PC-9 (cell line): ENCODE measurements around the gene GLP1R. TPM values are rescaled to one million over a fixed set of nuclear protein-coding genes. Genes with fewer than 3 reads are reported as not detected.

Experiments
- BruUV-seq: library from RNA; stranded (reverse); fragments of 400-500 nt; replicated peaks from 2 replicates; lab custom pipeline; 2021; lab: Mats Ljungman, UMichigan
- CTCF ChIA-PET: fragments of 300-600 bp; sonication (Branson Sonifier 250); formaldehyde crosslinking; loops from one replicate; lab custom pipeline; 2022; ENCODE audit warnings: antibody characterized with exemption; lab: Charles Lee
- POLR2A ChIA-PET: fragments of 300-600 bp; sonication (Branson Sonifier 250); formaldehyde crosslinking; loops from one replicate; lab custom pipeline; 2022; ENCODE audit warnings: antibody characterized with exemption; ENCODE audit not compliant: unreplicated experiment; lab: Charles Lee
- DNase-seq, 2 experiments: peaks; one replicate each; pipeline versions ENCODE4 v3.0.0 to v3.0.0-alpha.2; 2015 to 2022; ENCODE audit warnings: mixed read lengths in 1 of 2
- H2AFZ ChIP-seq: fragments of 200-600 bp; sonication (generic); 2 replicates; pipeline ENCODE4 v1.8.1; 2017; ENCODE audit warnings: antibody characterized with exemption
- H3F3A ChIP-seq: fragments of 200-600 bp; sonication (generic); 2 replicates; pipeline ENCODE4 v1.8.1; 2017; ENCODE audit warnings: antibody characterized with exemption, mild to moderate bottlenecking, low read depth; ENCODE audit not compliant: insufficient read depth
- H3K27ac ChIP-seq: fragments of 200-600 bp; sonication (generic); 2 replicates; pipeline ENCODE4 v1.6.1; 2016; ENCODE audit warnings: mixed run types
- H3K27me3 ChIP-seq: fragments of 200-600 bp; sonication (generic); 2 replicates; pipeline ENCODE4 v1.6.1; 2016; ENCODE audit warnings: low read depth, mixed run types; ENCODE audit not compliant: insufficient read depth
- H3K36me3 ChIP-seq: fragments of 200-600 bp; sonication (generic); 2 replicates; pipeline ENCODE4 v1.6.1; 2016; ENCODE audit warnings: low read depth, mixed run types
- H3K4me1 ChIP-seq: fragments of 200-600 bp; sonication (generic); replicated peaks from 2 replicates; pipeline ENCODE4 v1.6.1; 2016; ENCODE audit warnings: mixed run types; ENCODE audit not compliant: insufficient read depth
- H3K4me2 ChIP-seq: fragments of 200-600 bp; sonication (generic); 2 replicates; pipeline ENCODE4 v1.6.1; 2017; ENCODE audit warnings: mixed run types
- H3K4me3 ChIP-seq: fragments of 200-600 bp; sonication (generic); 2 replicates; pipeline ENCODE4 v1.6.1; 2016; ENCODE audit warnings: mixed run types
- H3K79me2 ChIP-seq: fragments of 200-600 bp; sonication (generic); 2 replicates; pipeline ENCODE4 v1.6.1; 2017; ENCODE audit warnings: low read depth, mixed run types
- H3K9me2 ChIP-seq: fragments of 200-600 bp; sonication (generic); 2 replicates; pipeline ENCODE4 v1.8.1; 2017; ENCODE audit warnings: mild to moderate bottlenecking; ENCODE audit not compliant: insufficient read depth
- H3K9me3 ChIP-seq: fragments of 200-600 bp; sonication (generic); 2 replicates; pipeline ENCODE4 v1.8.1; 2016; ENCODE audit warnings: low read depth; ENCODE audit not compliant: insufficient read depth
- H4K20me1 ChIP-seq: fragments of 200-600 bp; sonication (generic); 2 replicates; pipeline ENCODE4 v1.8.1; 2017; ENCODE audit not compliant: insufficient read depth
- EZH2 ChIP-seq: fragments of 200-600 bp; sonication (generic); IDR thresholded peaks from 2 replicates; pipeline ENCODE4 v1.8.0; 2017; ENCODE audit warnings: antibody characterized with exemption, low read depth
- intact Hi-C: fragments of 100-400 bp; cut with micrococcal nuclease; formaldehyde crosslinking; loops from one replicate; pipeline ENCODE4 v1.10.0; 2022; ENCODE audit not compliant: unreplicated experiment
- total RNA-seq: library from RNA; stranded (reverse); gene quantifications from 2 replicates; pipeline ENCODE4 v1.2.3, GENCODE V29; 2021
- TF ChIP-seq, protein P1 (sequence below): fragments of 200-600 bp; sonication (generic); conservative IDR thresholded peaks from 2 replicates; pipeline ENCODE4 v1.6.1; 2017; ENCODE audit warnings: mixed run types, antibody characterized with exemption, mild to moderate bottlenecking, moderate library complexity

Gene GLP1R
- total RNA-seq, 1 experiment from 2014 or later, result not detected

DNA sequence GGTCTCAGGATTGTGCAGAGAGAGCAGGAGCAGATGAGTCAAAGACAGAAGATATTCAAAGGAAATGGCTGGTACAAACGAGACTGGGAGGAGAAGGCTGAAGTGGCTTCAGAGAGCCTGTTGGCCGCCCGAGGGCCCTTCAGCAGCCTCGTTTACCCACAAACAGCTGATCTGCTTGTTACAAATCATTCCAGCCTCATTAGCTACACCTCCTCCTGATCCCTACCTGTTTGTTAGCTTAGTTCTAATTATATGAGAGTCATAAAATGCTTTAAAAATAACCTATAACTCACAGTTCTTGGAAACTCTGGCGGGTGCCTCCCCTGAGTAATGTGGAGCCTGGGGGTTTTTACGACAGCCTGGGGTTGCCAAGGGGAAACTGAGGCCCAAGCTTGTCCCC lies 12.6 kb downstream of the GLP1R start:
- POLR2A ChIA-PET, result no interaction called here
- intact Hi-C loops, result no loop called here

DNA sequence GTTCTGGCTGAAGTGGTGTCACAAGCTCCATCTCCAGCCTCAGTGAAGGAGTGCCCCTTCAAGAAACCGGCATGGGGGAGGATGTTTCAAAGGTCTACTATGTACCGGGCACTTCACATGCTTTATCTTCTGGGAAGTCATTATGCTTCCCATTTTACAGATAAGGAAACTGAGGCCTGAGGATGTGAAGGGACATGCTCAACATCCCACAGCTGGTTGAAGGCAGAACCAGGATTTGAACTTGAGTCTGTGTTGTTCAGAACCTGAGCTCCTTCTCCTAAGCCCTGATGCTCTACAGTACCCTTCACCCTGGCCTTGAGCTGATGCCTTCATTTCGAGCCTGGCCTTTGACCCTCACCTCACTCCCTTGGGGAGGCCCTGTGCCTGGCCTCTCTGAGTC lies 13.0 kb downstream of the GLP1R start:
- no peak for DNase-seq
- no peaks in the 10 kb centered on the region for H3K36me3 ChIP-seq
- no peak overlapping the region for H2AFZ ChIP-seq
- H3K4me2 ChIP-seq, result no peak overlapping the region
- H3K9me3 ChIP-seq, result no peaks in the 10 kb centered on the region
- no TSS peak for BruUV-seq
- H3K27ac ChIP-seq, result no peak overlapping the region
- no peak overlapping the region for H3K4me3 ChIP-seq
- ChIA-PET CTCF (no interaction called here), POLR2A (no interaction called here)
- no peaks in the 10 kb centered on the region for H3K9me2 ChIP-seq
- intact Hi-C loops, result no loop called here
- H3K79me2 ChIP-seq, result no peaks in the 10 kb centered on the region
- peaks cover 99% of the 10 kb centered on the region for H3K27me3 ChIP-seq
- H3F3A ChIP-seq, result no peaks in the 10 kb centered on the region
- no peaks in the 10 kb centered on the region for H4K20me1 ChIP-seq
- TF ChIP-seq, protein P1, sequence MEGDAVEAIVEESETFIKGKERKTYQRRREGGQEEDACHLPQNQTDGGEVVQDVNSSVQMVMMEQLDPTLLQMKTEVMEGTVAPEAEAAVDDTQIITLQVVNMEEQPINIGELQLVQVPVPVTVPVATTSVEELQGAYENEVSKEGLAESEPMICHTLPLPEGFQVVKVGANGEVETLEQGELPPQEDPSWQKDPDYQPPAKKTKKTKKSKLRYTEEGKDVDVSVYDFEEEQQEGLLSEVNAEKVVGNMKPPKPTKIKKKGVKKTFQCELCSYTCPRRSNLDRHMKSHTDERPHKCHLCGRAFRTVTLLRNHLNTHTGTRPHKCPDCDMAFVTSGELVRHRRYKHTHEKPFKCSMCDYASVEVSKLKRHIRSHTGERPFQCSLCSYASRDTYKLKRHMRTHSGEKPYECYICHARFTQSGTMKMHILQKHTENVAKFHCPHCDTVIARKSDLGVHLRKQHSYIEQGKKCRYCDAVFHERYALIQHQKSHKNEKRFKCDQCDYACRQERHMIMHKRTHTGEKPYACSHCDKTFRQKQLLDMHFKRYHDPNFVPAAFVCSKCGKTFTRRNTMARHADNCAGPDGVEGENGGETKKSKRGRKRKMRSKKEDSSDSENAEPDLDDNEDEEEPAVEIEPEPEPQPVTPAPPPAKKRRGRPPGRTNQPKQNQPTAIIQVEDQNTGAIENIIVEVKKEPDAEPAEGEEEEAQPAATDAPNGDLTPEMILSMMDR, result no peak
- TF ChIP-seq EZH2, result no peak
- no peaks in the 10 kb centered on the region for H3K4me1 ChIP-seq

More for the DNA sequence above, 12.6 kb downstream of the GLP1R start:
- H3K79me2 ChIP-seq, result no peaks in the 10 kb centered on the region
- no TSS peak for BruUV-seq
- no peak overlapping the region for H3K4me3 ChIP-seq
- no peak for TF ChIP-seq EZH2
- TF ChIP-seq, protein P1, result no peak
- no peaks in the 10 kb centered on the region for H4K20me1 ChIP-seq
- no peak overlapping the region for H3K4me2 ChIP-seq
- no peak overlapping the region for H2AFZ ChIP-seq
- peaks cover 99% of the 10 kb centered on the region for H3K27me3 ChIP-seq
- DNase-seq, result no peak
- H3F3A ChIP-seq, result no peaks in the 10 kb centered on the region
- no peaks in the 10 kb centered on the region for H3K9me2 ChIP-seq
- no peaks in the 10 kb centered on the region for H3K4me1 ChIP-seq
- CTCF ChIA-PET, result no interaction called here
- no peaks in the 10 kb centered on the region for H3K9me3 ChIP-seq
- H3K36me3 ChIP-seq, result no peaks in the 10 kb centered on the region
- H3K27ac ChIP-seq, result no peak overlapping the region

DNA sequence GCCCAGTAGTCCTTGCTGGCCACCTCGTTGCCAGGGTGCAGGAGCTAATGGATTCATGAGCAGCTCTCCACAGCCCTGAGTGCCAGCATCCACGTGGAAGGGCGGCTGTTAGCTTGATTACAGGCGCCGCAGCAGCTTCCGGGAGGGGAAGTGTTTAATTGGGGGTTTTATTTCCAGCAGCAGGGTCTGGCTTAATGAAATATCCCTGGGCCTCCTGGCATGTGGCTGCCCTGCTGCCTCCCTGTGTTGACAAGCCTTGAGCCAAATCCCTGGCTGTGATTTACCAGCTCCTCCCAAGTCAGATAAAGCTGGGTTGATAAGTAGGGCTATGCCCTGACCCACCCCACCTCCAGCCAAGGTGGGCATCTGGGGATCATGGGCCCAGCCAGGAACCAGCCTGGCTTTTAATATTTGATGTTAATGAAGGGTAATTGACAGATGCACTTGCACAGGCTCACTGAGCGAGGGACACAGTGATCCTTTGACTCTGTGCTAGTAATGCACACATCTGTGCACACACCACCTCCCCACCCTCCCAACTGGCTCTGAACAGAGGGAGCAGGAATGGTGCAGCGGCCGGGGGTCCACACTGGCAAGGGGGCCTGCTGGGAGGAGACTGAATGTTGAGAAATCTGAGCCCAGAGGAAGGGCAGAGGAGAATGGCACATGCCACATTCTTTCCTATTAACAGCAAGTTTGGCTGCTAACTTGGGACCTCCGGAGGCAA lies 13.6 kb downstream of the GLP1R start:
- Histone ChIP-seq H4K20me1 (no peaks in the 10 kb centered on the region), H3K4me2 (no peak overlapping the region), H2AFZ (no peak overlapping the region), H3K79me2 (no peaks in the 10 kb centered on the region), H3K9me3 (no peaks in the 10 kb centered on the region), H3K4me1 (no peaks in the 10 kb centered on the region), H3K27ac (no peak overlapping the region), H3K9me2 (no peaks in the 10 kb centered on the region), H3K4me3 (no peak overlapping the region), H3K27me3 (peaks cover 99% of the 10 kb centered on the region), H3F3A (no peaks in the 10 kb centered on the region), H3K36me3 (no peaks in the 10 kb centered on the region)
- intact Hi-C loops, result no loop called here
- DNase-seq, result no peak
- no TSS peak for BruUV-seq
- TF ChIP-seq EZH2, result no peak
- TF ChIP-seq, protein P1, result no peak
- CTCF ChIA-PET, result no interaction called here
- POLR2A ChIA-PET, result no interaction called here
